Subcutaneous adipose tissue (tissue), 4 donors: ENCODE measurements around the gene ENTPD1. TPM values are rescaled to one million over a fixed set of nuclear protein-coding genes. Genes with fewer than 3 reads are reported as not detected.

ENCODE experiments used
- total RNA-seq, 4 donors: library from RNA; depleted of rRNA; stranded (reverse); fragments of >200 nt; gene quantifications; one replicate each; pipeline ENCODE4 v1.1.0, GENCODE V29; 2016
- TF ChIP-seq, protein P1 (sequence below): fragments of 450-650 bp; IDR thresholded peaks from one replicate; pipeline ENCODE4 v1.5.1; 2016; ENCODE audit warnings: low read depth, mild to moderate bottlenecking, control low read depth, antibody characterized with exemption, moderate library complexity

The ENTPD1 gene
- total RNA-seq, 4 donors from 2014 or later = 16.2 to 28.7 (median 20.4) TPM

DNA sequence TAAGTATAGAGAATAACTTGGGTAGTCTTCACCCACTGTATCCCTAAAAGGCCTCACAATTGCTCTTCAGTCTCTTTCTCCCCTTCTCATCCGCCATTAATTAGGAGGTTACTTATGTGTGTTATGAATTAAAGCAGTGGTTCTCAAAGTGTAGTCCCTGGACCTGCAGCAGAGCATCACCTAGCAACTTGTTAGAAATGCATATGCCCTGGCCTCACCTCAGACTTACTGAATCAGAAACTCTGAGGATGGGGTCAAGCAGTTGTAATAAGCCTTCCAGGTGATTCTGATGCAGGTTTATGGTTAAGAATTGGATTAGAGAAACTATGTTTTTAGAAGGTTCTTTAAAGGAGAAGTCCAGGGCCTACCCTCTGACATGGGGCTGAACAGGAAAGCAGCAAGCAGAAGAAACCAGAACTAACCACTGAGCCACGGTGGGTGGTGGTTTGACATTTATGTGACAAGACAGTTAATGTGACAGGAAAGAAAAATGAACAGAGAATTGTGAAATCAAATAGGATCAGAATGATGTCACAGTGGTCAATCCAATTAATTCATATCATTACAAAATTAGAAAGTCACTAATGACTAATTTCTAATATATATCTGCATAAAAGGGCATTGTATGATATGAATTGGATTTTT is 37.6 kb downstream of the ENTPD1 start:
- TF ChIP-seq, protein P1, sequence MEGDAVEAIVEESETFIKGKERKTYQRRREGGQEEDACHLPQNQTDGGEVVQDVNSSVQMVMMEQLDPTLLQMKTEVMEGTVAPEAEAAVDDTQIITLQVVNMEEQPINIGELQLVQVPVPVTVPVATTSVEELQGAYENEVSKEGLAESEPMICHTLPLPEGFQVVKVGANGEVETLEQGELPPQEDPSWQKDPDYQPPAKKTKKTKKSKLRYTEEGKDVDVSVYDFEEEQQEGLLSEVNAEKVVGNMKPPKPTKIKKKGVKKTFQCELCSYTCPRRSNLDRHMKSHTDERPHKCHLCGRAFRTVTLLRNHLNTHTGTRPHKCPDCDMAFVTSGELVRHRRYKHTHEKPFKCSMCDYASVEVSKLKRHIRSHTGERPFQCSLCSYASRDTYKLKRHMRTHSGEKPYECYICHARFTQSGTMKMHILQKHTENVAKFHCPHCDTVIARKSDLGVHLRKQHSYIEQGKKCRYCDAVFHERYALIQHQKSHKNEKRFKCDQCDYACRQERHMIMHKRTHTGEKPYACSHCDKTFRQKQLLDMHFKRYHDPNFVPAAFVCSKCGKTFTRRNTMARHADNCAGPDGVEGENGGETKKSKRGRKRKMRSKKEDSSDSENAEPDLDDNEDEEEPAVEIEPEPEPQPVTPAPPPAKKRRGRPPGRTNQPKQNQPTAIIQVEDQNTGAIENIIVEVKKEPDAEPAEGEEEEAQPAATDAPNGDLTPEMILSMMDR = no peak

GRCh38 chr10:95794195-95794594 is 38.2 kb downstream of the ENTPD1 start:
- TF ChIP-seq, protein P1 = no peak

DNA sequence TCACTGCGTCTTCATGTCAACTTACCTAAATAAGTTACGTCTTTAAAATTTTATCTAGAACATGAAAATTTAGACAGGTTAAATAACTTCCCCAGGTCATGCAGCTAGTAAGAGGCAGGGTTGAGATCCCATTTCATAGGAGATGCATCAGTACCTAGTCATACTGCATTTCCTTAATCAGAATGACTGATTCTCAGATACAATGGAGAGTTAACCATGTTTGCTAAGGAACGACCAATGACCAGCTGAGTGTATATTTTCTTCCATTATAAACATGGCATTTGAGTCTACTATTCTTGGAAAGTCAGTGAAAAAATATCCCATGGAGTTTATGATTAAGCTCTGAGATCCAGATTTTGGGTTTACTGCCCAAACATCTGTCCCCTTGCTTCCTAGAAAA is 39.6 kb downstream of the ENTPD1 start:
- TF ChIP-seq, protein P1 = no peak

GRCh38 chr10:95796504-95796903 is 40.5 kb downstream of the ENTPD1 start:
- TF ChIP-seq, protein P1 = no peak

DNA sequence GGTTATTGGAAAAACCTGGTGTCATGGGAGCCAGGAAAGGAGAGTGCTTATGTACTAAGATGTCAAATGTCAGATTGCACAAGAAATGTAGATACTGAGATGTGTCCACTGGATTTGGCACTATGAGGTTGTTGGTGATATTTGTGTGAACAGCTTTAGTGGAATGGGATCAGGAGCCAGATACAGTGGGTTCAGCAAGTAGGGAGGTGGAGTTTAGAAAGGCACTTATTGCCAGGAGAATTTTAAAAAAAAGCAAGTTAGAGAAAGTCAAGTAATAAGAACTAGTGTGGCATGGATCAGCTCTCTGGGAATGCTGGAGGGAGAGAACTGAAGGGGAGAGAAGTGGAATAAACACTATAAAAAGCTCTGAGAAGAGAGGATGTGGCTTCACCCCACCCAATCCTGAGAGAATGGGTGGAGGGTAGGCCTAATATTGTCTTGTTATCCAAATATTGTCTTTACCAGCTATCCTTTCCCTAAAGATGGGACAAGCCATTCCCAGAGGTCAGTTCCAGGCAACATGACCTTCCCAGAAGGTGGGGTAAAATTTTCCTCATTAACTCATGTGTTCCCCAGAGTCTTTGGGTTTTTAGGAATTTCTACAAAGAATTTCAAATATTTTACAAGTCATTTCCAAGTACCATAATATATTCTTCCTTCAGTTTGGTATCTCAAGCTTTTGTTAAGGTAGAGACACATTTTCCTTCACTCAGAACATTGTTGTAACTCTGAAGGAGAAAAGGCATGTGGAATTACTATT is 42.3 kb downstream of the ENTPD1 start:
- TF ChIP-seq, protein P1 = no peak

GRCh38 chr10:95809370-95810197 is 53.6 kb downstream of the ENTPD1 start:
- TF ChIP-seq, protein P1 = no peak
